HG03095 (cell line): Measurements from ENCODE around the gene VWF.
"Not testable (repeated sequence)": the region's sequence is repeated elsewhere in the genome, so short reads cannot be mapped to it uniquely, and the experiment has no call there.

Experiments used
- ATAC-seq: cut with Tn5 transposase; IDR thresholded peaks from one replicate; pipeline ENCODE4 v1.9.1; 2021; ENCODE audit warnings: moderate library complexity; ENCODE audit not compliant: unreplicated experiment

VWF gene

DNA sequence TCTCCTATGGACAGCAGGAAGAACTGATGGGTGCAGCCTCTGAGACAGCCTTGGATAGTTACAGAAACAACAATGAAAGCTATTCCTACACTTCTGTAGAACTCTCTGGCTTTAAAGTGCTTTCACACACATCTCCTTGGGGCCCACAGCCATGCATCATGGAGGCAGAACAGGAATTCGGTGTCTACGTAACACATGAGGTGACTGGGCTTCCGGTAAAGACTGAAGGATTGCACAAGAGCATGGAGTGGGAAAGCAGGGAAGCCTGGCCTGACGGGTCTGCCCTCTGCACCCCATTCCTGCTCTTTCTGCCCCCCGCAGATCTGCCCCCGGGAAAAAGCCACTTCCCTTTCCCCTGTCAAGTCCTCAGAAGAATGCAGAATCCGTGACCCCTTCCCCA is 82.6 kb downstream of the VWF start:
- ATAC-seq = no peak

DNA sequence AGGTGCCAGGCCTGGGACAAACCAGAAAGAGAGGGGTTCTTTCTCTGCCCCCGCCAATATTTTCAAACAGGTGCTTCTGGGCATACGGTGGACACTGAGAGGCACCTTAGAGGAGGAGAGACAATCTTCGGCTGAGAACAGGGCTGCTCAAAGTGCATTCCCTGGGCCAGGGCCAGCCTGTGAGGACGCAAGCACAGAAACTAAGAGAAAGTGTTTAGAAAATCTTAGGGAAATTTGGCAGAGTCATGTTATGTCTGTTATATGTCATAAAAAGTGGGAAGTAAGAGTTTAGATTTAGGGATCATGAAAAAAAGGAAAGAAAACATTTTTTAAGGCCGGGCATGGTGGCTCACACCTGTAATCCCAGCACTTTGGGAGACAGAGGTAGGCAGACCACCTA is 83.7 kb downstream of the VWF start:
- ATAC-seq = no peak

DNA sequence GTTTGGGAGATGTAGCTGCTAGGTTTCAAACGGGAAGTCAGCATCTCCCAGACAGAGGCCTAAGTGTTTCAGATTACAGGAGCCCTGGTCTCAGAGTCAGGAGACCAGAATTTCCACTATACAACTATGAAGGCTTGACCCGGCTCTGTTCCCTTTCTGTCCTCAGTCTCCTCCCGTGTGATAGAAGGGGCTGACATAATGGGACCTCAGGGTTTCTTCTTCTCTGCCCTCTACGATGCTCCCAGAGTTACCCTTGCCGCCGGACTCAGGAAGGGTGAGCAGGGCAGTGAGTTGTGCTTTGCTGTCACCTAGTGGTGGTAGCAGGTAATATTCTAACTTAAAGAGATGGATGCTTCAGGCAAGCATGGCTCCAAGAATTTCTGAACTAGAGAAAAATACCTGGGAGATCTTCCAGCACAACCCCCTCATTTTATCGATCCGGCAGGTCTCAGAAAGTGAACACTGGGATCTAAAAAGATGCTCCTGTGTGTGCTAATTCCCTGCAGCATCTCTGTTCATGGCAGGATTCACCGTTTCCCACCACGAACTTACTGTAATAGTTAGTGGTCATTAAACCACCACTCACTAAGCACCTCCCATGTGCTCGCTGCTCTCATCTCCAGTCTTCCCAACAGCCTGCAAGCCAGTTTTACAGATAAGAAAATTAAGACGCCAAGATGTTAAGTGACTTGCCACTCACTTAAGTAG is 84.4 kb downstream of the VWF start:
- ATAC-seq = no peak

DNA sequence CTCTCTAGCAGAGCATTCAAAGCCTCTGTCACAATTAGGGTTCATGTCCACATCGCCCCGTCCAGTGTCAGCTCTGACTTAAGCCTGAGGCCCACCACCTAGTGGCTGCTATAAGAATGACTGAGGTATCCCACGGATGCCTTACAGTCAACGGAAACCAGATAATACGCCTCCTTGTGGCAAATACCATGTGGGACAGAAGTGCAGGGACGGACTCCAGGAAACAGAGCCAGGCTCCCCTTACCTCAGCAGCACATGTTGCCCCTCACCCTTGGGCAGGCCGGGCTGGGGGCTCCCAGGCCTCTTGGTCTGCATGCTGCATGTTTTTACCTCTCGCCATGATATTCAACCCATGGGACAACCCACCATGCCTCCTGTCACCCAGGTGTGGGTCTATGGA is 86.3 kb downstream of the VWF start:
- ATAC-seq = peak; percentile 83

DNA sequence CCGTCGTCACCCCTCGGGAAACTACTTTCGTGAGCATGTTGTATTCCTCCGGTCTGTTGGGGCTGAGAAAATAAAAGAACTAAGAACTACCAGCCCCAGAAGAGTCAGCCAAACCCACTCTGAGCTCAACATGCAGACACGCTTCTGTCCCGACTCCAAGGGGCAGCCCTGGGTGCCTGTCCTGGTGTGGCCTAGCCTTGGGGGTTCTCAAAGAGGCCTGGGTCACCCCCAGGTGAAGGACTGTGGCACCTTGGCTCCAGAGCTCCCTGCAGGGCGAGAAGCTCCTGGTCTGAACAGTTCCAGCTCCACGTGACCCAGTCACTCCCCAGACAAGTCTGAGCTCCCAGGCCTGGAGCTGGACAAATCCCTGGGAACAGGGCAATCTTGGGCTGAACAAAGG is 87.0 kb downstream of the VWF start:
- no peak for ATAC-seq

DNA sequence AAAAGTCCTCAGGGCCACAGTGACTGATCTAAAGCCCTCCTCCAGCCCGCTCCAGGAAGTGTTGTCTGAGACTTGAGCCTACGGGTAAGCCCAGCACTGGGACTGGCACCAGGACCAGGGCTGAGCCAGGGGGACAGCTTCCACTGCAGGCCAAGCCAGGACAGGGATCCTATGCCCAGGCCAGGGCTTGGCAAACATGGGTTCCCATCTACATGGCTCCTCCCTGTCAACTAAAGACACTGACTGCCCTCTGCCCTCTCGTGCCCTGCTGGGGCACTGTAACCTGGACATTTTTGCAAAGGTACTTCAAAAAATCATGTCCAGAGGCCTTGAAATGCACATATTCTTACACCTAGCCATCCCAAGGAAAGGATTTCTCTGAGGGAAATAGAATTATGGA is 88.0 kb downstream of the VWF start:
- ATAC-seq = no peak

DNA sequence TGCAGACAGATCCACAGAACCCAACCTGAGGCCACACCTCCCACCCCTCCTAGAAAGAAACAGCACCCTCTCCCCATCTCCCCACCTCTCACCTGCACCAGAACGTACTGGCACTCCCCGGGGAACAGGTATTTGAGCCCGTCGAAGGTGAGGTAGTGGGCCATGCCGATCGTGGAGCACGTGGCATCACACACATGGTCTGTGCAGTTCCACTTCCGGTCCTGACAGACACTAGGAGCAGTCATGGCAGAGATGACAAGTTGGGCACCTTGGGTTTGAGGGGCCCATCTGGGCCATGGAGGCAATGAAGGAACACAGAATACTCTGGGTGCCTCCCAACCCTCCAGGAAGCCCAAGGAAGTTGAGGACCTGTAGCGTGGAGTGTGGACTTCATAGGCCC is 89.9 kb downstream of the VWF start:
- ATAC-seq = no peak

DNA sequence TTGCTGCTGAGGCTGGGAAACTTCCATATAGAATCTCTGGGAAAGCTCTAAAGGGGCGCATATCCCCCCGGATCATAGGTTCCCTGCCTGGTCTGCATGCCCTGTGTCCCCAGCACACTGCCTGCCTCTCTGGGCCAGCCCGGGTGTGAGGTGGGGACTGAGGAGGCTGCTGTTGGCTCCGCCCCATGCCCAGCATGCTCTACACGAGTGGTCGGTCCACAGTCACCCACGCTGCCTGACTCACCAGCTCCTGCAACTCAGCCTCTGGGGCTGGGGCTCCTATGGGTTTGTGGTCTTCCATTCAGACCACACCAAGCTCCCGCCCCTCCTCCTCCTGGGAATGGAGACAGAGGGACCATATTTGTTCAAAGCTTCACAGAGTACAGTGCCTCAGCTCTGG is 90.9 kb downstream of the VWF start:
- ATAC-seq = no peak

DNA sequence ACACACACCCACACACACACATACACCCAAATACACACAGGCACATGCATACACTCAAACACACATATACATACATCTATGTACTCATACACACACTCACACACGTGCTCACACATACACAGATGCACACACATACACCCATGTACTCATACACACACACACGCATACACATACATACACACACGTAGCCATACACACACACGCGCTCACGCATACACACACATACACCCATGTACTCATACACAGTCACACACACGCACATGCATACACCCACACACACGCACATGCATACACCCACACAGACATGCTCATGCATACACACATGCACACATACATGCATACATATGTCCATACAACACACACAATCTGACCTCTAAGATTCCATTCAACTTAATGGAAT is 91.7 kb downstream of the VWF start:
- ATAC-seq = no peak

DNA sequence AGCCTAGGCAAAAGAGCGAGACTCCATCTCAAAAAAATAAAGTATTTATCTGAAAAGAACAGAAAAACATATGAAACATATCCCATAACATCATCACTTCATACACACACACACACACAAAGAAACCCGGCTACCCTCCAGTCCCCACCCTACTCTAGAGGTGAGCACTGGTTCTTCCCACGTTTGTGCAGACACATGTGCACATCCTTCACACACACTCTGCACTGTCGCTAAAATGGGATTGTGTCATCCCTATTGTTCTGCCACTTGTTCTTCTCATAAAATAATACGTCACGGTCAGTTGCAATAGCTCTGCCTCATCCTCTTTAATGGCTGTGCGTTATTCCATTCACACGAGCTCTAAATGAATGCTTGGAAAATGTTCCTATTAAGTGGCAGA is 93.5 kb downstream of the VWF start:
- ATAC-seq = no peak

DNA sequence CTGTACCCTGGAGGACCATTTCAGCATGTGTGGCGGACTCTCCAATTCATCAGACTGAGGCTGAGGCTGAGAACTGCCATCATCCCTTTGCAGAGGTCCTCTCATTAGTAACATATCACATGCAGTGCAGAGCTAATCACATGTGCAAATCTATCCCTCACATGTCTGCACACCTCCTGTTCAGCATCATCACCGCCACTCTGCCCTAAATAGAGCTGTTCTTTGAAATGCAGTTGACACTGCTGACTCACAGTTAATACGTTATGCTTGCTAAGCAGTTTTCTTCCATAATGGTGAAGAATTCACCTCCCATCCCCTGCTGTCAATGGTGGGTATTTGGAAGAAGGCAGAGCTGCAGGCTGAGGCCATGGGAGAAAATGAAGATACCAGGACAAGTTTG is 94.4 kb downstream of the VWF start:
- ATAC-seq = no peak

DNA sequence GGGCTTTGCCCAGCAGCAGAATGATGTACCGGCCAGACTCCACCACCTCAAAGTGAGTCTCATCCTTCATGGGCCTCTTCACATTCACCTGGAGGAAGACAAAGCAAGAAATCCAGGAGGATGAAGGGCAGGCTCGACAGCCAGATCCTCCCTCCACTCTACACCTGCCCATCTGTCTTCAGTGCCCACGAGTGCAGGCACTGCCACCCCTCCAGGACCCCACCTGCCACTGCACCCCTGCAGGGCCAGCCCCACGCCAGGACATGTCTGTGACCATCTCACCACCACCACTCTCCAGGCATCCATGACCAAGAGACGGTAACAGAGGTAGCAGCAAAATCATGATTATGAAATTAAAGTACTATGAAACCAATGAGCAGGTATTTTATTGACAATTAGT is 95.1 kb downstream of the VWF start:
- ATAC-seq = no peak

DNA sequence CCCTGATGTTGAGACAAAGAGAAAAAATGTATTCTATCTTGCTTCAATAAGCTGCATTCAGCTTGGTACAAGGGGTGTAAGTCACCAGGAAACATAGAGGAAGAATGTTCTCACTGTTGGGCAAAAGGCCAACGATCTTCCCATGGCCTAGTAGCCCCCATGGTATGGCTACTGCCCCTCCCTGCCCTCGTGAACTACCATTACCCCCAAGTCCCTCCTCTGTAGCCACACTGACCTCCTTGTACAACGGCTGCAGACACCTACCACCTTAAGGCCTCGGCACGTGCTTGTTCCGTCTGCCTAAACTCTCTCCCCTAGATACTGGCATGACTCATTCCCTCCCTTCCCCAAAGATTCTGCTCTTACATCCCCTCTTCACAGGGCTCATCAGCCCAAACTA is 97.5 kb downstream of the VWF start:
- ATAC-seq = no peak

DNA sequence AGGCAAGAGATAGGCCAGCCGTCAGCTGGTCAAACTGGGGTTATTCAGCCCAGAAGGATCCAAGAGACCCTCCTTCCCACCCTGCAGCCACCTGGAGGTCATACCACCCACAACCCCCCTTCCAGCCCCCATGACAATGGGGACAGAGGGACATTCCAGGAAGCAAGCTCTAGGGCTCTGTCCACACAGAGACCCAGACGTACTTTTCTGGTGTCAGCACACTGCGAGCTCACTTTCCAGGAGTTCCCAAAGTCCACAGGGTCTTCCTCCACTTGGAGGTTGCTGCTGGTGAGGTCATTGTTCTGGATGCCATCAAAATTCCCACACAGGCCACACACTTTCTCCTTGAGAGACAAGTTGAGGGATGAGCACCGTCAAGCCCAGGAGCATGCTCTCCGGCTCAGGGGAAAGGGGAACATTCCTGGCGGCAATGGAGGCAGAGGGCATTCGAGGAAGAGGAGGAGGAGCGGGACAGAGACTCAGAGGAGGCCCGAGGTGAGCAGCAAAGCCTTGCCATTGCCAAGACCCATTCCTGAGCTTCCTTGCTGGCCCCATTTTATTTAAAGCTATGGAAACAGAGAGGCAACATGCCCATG is 98.7 kb downstream of the VWF start:
- ATAC-seq = not testable (repeated sequence)

DNA sequence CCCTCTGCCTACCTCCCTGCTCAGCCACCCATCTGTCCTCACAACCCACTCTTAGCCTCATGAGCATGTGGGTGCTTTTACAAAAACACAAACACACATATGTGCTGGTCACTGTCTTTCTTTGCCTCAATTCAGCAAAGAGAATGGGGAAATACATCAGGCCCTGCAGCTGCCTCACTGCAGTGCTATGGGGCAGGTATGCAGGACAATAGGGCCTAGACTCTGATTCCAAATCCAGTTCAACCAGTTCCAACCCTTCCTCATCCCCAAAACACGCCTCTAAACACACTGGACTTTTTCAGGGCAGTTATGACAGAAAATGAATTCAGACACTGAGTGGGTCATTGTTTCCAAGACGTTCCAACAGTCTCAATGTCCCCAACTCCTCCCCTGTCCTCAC is 100.4 kb downstream of the VWF start:
- ATAC-seq = not testable (repeated sequence)

DNA sequence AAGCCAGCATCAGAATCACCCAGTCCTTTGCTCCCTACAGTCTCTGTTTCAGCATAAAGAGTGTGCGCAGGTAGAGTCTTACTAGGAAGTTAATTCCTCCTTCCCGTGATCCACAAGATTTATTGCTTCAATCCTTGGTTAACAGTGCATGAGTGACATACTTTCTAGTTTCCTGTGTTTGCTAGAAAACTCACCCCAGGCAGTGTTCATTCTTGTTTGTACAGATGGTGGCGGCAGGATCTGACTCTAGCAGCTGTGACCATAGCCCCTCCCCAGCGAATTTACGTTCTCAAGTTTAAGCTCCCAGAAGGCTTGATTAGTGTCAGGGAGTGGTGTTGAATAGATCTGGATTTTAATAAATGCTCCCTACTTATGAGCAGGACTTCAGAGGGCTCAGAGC is 103.5 kb downstream of the VWF start:
- no peak for ATAC-seq

DNA sequence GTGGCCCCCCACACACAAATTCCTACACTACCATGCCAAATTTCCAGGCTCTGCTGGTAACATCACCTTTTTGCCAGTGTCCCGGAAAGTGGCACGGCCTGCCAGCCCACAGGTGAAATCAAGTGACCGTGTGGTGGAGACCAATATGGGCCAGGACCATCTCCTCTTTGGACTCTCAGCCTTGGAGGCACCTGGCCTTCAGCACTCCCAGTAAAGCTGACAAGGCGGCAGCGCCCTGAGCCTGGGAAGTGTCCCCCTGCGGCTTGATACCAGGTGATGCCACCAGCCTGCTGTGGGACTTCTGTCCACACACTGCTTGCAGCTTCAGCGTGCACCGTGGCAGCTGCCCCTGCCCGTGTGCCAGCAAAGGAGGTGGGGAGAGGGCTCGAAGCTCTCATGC is 104.0 kb downstream of the VWF start:
- not testable (repeated sequence) for ATAC-seq

DNA sequence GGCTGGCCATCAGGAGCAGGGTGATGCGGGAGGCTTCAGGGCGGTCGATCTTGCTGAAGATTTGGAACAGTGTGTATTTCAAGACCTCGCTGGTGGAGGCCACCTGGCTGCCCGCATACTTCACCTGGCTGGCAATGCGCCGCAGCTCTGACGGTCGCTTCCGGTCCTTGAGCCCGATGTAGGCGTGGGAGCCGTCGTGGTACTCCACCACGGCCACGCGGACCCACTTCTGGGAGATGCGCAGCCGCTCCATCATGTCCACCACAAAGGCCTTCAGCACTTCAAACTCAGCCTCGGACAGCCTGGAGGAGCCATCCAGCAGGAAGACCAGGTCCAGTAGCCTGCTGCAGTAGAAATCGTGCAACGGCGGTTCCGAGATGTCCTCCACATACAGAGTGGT is 105.2 kb downstream of the VWF start:
- ATAC-seq = not testable (repeated sequence)

DNA sequence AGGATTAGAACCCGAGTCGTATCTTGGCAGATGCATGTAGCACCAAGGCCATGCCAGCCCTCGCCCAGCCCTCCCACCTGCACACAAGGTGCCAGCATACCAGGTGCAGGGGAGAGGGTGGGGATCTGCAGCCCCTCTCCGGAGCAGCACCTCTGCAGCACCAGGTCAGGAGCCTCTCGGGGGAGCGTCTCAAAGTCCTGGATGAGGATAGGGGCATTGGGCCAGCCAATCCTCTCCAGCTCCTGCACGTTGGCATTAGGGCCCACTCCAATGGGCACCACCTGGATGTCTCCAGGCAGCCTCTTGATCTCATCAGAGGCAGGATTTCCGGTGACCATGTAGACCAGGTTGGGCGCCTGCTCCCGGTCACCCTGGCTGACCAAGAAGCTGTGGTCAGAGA is 106.2 kb downstream of the VWF start:
- ATAC-seq = no peak

DNA sequence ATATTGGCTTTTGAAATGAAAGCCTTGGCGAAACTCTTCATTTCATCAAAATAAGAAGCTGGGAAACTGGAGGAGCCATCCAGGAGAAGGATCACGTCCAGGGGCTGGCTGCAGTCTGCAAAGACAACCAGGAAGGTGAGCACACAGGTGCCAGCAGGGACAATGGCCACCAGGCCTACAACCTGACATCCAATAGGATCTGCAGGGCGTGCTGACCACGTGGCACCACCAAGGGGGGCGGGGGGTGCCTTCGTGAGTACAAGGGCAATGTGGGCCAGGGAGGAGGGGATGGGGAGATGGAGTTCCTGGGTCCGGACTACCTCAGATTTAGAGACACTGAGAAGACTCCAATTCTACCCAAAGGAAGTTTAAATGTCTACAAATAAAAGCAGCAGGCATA is 107.7 kb downstream of the VWF start:
- ATAC-seq = no peak

DNA sequence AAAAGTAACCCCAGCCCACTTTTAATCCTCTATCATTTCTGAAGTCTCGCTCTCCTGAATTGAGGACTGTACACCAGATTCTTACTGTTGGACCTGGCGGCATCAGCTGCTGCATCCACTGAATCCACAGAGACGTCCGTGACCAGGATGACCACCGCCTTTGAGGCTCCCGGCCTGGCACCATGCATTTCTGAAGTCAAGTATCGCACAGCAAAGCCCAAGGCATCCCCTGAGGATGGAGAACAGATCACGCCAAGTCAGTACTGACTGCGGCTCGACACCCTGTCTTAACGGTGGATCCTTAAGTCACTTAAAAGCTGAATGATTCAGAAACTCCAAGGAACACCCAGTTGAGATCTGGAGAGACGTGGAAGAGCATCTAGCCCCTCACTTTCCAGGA is 108.5 kb downstream of the VWF start:
- not testable (repeated sequence) for ATAC-seq

DNA sequence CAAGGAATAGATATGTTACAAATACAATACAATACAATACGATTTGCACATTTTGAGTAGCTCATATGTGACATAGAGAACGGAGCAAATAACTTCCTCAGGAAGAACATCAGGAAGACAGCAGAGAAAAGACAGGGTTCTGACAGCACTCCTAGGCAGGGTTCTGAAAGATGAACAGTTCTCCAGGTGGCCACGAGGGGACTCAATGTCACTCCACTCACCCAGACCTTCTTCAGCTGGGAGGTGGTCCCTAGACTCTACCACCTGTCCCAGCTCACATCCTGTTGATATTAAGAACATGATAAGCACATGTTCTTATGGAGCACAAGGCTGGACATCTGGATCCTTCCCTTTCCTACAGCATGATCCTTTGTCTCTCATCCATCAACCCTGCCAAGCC is 109.2 kb downstream of the VWF start:
- not testable (repeated sequence) for ATAC-seq
